ENCODE results near the gene IGFBP5. TPM values are rescaled to one million over a fixed set of nuclear protein-coding genes. Genes with fewer than 3 reads are reported as not detected.

IGFBP5 gene
- total and polyA plus RNA-seq, 2 donors (not counting 1 experiment from before 2014, with no cell fraction given) = not detected

- H3K4me3 ChIP-seq (ENCODE audit: control extremely low read depth in 1 of 5, extremely low read depth in 1 of 5, insufficient read depth in 1 of 5, low read depth in 2 of 5, low read length in 4 of 5) = no peak overlapping the region
- Mint-ChIP-seq H3K9me3 (ENCODE audit: insufficient read depth) (no peaks in the 10 kb centered on the region), H3K4me1 (no peaks in the 10 kb centered on the region), H3K4me3 (no peak overlapping the region), H3K27ac (no peak overlapping the region), H3K27me3 (peaks cover 9% of the 10 kb centered on the region)
- H3K4me2 ChIP-seq (replicated peaks; ENCODE audit: low read depth, low read length, poor library complexity, severe bottlenecking) = no peak overlapping the region
- no peaks in the 10 kb centered on the region for H3K4me1 ChIP-seq (ENCODE audit: control insufficient read depth in 2 of 2, insufficient read depth in 2 of 2, low read length in 2 of 2)
- no peak overlapping the region for H2AFZ ChIP-seq (ENCODE audit: insufficient read depth, low read depth, low read length, poor library complexity, severe bottlenecking)
- no peaks in the 10 kb centered on the region for H3K79me2 ChIP-seq (ENCODE audit: control insufficient read depth, insufficient read depth, low read length)
- DNase-seq (no peak), ATAC-seq (ENCODE audit: low read depth) (no peak)
- H3K27me3 ChIP-seq (replicated peaks in 1 of 4; ENCODE audit: control extremely low read depth in 1 of 4, control insufficient read depth in 3 of 4, insufficient read depth in 4 of 4, low read length in 3 of 4) = peaks cover 0 to 3% (median 0%) of the 10 kb centered on the region in 4 experiments
- H3K9ac ChIP-seq (ENCODE audit: low read length) = no peak overlapping the region
- ChIA-PET POLR2A (no interaction called here), CTCF (interaction anchor here (0.6 kb wide), 1 partner anchor 60 kb away, joined by 3 read pairs; no protein-coding TSS in a partner anchor)
- no peak overlapping the region for H3K27ac ChIP-seq (ENCODE audit: low read length in 2 of 2)
- H3K9me3 ChIP-seq (ENCODE audit: control extremely low read depth in 1 of 3, control insufficient read depth in 2 of 3, insufficient read depth in 1 of 3, low read length in 2 of 3) = no peaks in the 10 kb centered on the region
- no peaks in the 10 kb centered on the region for H3K36me3 ChIP-seq (replicated peaks in 1 of 2; ENCODE audit: control extremely low read depth in 1 of 2, control insufficient read depth in 1 of 2, extremely low read depth in 1 of 2, insufficient read depth in 2 of 2, low read length in 1 of 2)
- intact Hi-C loops (cut with micrococcal nuclease) = no loop called here
- no peak for TF ChIP-seq EZH2 (IDR thresholded peaks at IDR 0.05; ENCODE audit: borderline replicate concordance, insufficient read depth, low read depth, low read length, poor library complexity, severe bottlenecking)
- no peak for TF ChIP-seq CTCF (IDR thresholded peaks at IDR 0.05)
- H4K20me1 ChIP-seq (ENCODE audit: control insufficient read depth, insufficient read depth, low read length, poor library complexity, severe bottlenecking) = no peaks in the 10 kb centered on the region
These were observed 40.3 kb upstream of the IGFBP5 start for GRCh38 chr2:216735668-216736067.

- WGBS (ENCODE audit: insufficient coverage) = 100% methylated on average over 2 of the region's 6 CpGs
- Histone ChIP-seq H3K9me3 (ENCODE audit: control extremely low read depth in 1 of 3, control insufficient read depth in 2 of 3, insufficient read depth in 1 of 3, low read length in 2 of 3) (no peaks in the 10 kb centered on the region), H3K4me3 (ENCODE audit: control extremely low read depth in 1 of 5, extremely low read depth in 1 of 5, insufficient read depth in 1 of 5, low read depth in 2 of 5, low read length in 4 of 5) (no peak overlapping the region), H2AFZ (ENCODE audit: insufficient read depth, low read depth, low read length, poor library complexity, severe bottlenecking) (no peak overlapping the region), H3K9ac (ENCODE audit: low read length) (no peak overlapping the region), H3K27me3 (replicated peaks in 1 of 4; ENCODE audit: control extremely low read depth in 1 of 4, control insufficient read depth in 3 of 4, insufficient read depth in 4 of 4, low read length in 3 of 4) (peaks cover 0 to 3% (median 0%) of the 10 kb centered on the region in 4 experiments), H3K36me3 (replicated peaks in 1 of 2; ENCODE audit: control extremely low read depth in 1 of 2, control insufficient read depth in 1 of 2, extremely low read depth in 1 of 2, insufficient read depth in 2 of 2, low read length in 1 of 2) (no peaks in the 10 kb centered on the region), H3K79me2 (ENCODE audit: control insufficient read depth, insufficient read depth, low read length) (no peaks in the 10 kb centered on the region), H3K4me1 (ENCODE audit: control insufficient read depth in 2 of 2, insufficient read depth in 2 of 2, low read length in 2 of 2) (no peaks in the 10 kb centered on the region), H3K4me2 (replicated peaks; ENCODE audit: low read depth, low read length, poor library complexity, severe bottlenecking) (no peak overlapping the region), H3K27ac (ENCODE audit: low read length in 2 of 2) (no peak overlapping the region), H4K20me1 (ENCODE audit: control insufficient read depth, insufficient read depth, low read length, poor library complexity, severe bottlenecking) (no peaks in the 10 kb centered on the region)
- Mint-ChIP-seq H3K9me3 (ENCODE audit: insufficient read depth) (no peaks in the 10 kb centered on the region), H3K4me3 (no peak overlapping the region), H3K4me1 (no peaks in the 10 kb centered on the region), H3K27me3 (peaks cover 9% of the 10 kb centered on the region), H3K27ac (no peak overlapping the region)
- ChIA-PET POLR2A (no interaction called here), CTCF (no interaction called here)
- TF ChIP-seq CTCF (IDR thresholded peaks at IDR 0.05) (no peak), EZH2 (IDR thresholded peaks at IDR 0.05; ENCODE audit: borderline replicate concordance, insufficient read depth, low read depth, low read length, poor library complexity, severe bottlenecking) (no peak)
- no peak for ATAC-seq (ENCODE audit: low read depth)
- DNase-seq = no peak
- intact Hi-C loops (cut with micrococcal nuclease) = no loop called here
These were observed 39.7 kb upstream of the IGFBP5 start for GRCh38 chr2:216735086-216735485.

All from B cell (primary cell).